NOMO-1 (cell line): ENCODE data around the gene PRKG1.
A peak's percentile ranks its signal among the peaks of the same experiment; 100 is the strongest.
"Not testable (repeated sequence)": the region's sequence is repeated elsewhere in the genome, so short reads cannot be mapped to it uniquely, and the experiment has no call there.

Experiments
- DNase-seq, 2 experiments: peaks; one replicate each; lab custom pipeline; 2025; ENCODE audit not compliant: unreplicated experiment in 2 of 2; lab: John Stamatoyannopoulos, UW

PRKG1 gene

GRCh38 chr10:51260376-51260775 is 186.1 kb downstream of the PRKG1 start:
- no peak for DNase-seq

DNA sequence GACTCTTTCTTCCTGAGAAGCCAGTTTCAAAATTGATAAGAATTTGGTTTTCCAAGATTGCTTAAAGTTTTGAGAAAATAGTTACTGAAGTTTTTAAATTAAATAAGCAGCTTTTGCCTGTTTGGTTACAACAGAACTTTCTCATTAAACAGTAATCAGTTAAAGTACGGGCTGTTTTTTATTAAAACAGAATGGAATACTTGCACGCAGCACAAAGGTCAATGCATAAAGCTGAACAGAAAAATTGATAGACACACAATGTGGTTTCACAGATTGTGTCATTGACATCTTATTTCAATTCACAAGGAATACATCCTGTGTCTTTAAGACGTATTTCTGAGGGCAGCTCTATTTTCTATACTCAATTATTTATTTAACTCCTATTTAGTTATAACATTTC is 192.2 kb downstream of the PRKG1 start:
- no peak for DNase-seq

DNA sequence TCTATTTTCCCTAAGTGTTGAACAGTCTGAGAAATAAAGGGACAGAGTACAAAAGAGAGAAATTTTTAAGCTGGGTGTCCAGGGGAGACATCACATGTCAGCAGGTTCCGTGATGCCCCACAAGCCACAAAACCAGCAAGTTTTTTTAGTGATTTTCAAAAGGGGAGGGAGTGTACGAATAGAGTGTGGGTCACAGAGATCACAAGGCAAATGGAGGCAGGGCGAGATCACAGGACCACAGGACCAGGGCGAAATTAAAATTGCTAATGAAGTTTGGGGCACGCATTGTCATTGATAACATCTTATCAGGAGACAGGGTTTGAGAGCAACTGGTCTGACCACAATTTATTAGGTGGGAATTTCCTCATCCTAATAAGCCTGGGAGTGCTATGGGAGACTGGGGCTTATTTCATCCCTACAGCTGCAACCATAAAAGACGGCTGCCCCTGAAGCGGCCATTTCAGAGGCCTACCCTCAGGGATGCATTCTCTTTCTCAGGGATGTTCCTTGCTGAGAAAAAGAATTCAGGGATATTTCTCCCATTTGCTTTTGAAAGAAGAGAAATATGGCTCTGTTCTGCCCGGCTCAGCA is 193.8 kb downstream of the PRKG1 start:
- DNase-seq, result not testable (repeated sequence)

GRCh38 chr10:51269821-51270220 is 195.5 kb downstream of the PRKG1 start:
- DNase-seq, result no peak

GRCh38 chr10:51270936-51271530 is 196.7 kb downstream of the PRKG1 start:
- no peak for DNase-seq

GRCh38 chr10:51272099-51272498 is 197.8 kb downstream of the PRKG1 start:
- DNase-seq, result not testable (repeated sequence)

DNA sequence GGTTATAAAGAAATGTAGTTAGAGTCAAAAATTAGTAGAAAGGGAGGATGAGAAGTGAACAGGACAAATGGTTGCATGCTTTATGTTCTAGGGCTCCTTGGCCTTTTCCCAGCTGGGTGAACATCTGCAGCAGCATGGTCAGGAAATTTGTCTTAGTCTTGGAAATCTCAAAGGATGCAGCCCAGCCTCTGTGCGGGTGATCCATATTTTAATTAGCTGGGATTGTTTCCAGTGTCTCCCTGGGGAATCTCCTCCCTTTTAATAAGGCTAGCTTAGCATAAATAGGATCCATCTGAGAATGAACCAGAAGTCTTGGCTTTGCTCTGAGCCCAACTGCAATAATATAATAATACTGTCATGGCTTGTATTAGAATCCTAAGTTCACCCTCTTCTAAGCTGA is 198.3 kb downstream of the PRKG1 start:
- no peak for DNase-seq

DNA sequence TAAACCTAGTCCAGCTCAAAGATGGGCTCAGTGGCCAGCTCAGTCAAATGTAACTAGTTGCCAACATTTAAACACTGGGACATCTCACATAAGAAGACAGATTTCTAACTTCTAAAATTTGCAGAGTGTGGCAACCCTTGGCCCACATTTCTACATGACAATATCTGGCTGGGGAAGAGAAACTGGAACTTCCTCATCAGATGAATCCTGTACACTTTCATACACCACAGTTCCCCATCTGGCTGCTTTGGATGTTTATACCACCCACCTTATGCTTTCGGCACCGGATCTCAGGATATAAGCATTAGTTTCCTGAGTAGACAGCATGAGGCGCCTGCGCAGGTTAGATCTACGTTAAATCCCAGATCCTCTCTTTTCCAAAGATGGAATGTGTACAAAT is 199.3 kb downstream of the PRKG1 start:
- DNase-seq, result peak; percentile 29 to 69

- DNase-seq, result not testable (repeated sequence)
Measured at GRCh38 chr10:51276097-51276496, 201.8 kb downstream of the PRKG1 start.

DNA sequence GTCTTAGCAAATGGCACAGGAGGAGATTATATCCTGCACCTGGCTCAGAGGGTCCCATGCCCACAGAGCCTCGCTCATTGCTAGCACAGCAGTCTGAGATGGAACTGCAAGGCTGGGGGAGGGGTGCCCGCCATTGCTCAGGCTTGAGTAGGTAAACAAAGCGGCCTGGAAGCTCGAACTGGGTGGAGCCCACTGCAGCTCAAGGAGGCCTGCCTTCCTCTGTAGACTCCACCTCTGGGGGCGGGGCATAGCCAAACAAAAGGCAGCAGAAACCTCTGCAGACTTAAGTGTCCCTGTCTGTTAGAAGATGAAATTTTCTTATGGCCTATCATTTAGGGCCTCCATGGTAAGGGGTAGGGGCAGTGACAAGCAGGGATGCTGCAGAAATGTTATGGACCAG is 207.1 kb downstream of the PRKG1 start:
- DNase-seq, result not testable (repeated sequence)

DNA sequence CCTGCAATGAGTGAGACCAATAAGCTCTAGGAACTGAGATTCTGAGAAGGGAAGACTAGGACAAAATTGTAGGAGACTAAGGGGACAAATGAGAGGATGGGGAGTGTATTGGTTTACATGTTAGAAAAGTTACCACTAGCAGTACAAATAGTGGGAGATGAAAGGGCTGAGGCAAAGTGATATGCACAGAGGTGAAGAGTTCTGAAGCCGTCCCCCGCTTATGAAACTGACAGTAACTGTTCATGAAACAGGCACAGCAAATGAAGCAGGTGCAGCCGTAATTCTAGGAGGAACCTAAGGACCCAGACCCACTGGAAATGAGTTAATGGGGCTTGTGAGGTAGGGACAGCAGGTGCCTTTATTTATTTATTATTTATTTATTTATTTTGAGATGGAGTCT is 211.3 kb downstream of the PRKG1 start:
- no peak for DNase-seq

- no peak for DNase-seq
Measured at GRCh38 chr10:51288511-51288910, 214.2 kb downstream of the PRKG1 start.

GRCh38 chr10:51289519-51289918 is 215.2 kb downstream of the PRKG1 start:
- DNase-seq, result no peak

GRCh38 chr10:51291961-51292360 is 217.7 kb downstream of the PRKG1 start:
- no peak for DNase-seq

DNA sequence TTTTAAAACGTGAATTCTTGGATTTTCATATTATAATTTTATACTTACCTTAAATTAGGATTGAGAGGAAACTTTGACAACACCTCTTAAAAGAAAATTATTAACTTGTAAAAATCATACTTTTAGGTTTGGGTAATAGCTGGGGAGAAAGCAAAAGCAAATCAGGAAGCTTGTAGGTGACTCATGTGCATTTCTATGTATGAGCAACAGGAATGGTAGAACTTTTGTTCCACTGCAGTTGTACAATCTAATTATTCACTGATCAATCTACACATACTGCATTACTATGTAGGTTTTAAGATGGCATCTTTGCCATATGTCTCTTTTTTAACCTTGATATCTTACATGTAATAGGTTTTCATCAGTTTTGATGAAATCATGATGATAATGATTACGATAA is 223.2 kb downstream of the PRKG1 start:
- no peak for DNase-seq

- DNase-seq, result no peak
Measured at GRCh38 chr10:51300617-51301304, 226.5 kb downstream of the PRKG1 start.

GRCh38 chr10:51301644-51302043 is 227.4 kb downstream of the PRKG1 start:
- no peak for DNase-seq

- no peak for DNase-seq
Measured at GRCh38 chr10:51302316-51302715, 228.0 kb downstream of the PRKG1 start.

- no peak for DNase-seq
Measured at GRCh38 chr10:51308116-51308515, 233.8 kb downstream of the PRKG1 start.

- no peak for DNase-seq
Measured at GRCh38 chr10:51311228-51311627, 236.9 kb downstream of the PRKG1 start.

GRCh38 chr10:51312817-51313216 is 238.5 kb downstream of the PRKG1 start:
- no peak for DNase-seq

- DNase-seq, result no peak
Measured at GRCh38 chr10:51313251-51313650, 239.0 kb downstream of the PRKG1 start.
